Right atrium auricular region (tissue), 2 donors: ENCODE measurements around the gene C1orf74. TPM values are rescaled to one million over a fixed set of nuclear protein-coding genes. Genes with fewer than 3 reads are reported as not detected.

ENCODE experiments used
- DNase-seq: peaks from one replicate; pipeline ENCODE4 v3.0.0-alpha.2; 2019; ENCODE audit warnings: low spot score
- H3K27ac ChIP-seq, 2 donors: fragments of 200-600 bp; sonication (generic); 1 replicate in 1 of 2; 2 replicates in 1 of 2; pipeline ENCODE4 v1.5.1; 2016 to 2019
- H3K27me3 ChIP-seq, 2 donors: fragments of 200-600 bp; sonication (generic); one replicate each; pipeline versions ENCODE4 v1.5.1 to v1.6.0; 2017 to 2019
- H3K36me3 ChIP-seq: fragments of 200-600 bp; sonication (generic); one replicate; pipeline ENCODE4 v1.5.1; 2016
- H3K4me1 ChIP-seq, 2 donors: fragments of 200-600 bp; sonication (generic); one replicate each; pipeline versions ENCODE4 v1.5.1 to v1.6.0; 2017 to 2019
- H3K4me3 ChIP-seq, 2 donors: fragments of 200-600 bp; sonication (generic); 1 replicate in 1 of 2; 2 replicates in 1 of 2; pipeline ENCODE4 v1.5.1; 2017 to 2019; ENCODE audit warnings: mild to moderate bottlenecking in 1 of 2, moderate library complexity in 1 of 2
- H3K9me3 ChIP-seq, 2 donors: fragments of 200-600 bp; sonication (generic); one replicate each; pipeline ENCODE4 v1.5.1; 2019
- CTCF ChIP-seq, 2 donors: fragments of 200-600 bp; sonication (generic); IDR thresholded peaks; one replicate each; pipeline ENCODE4 v1.5.1; 2019; ENCODE audit warnings: antibody characterized with exemption in 2 of 2
- total RNA-seq, 2 donors: library from RNA; depleted of rRNA; stranded (reverse); fragments of >200 nt; gene quantifications; one replicate each; pipeline ENCODE4 v1.1.0, GENCODE V29; 2016

C1orf74 gene
- total RNA-seq, 2 donors from 2014 or later = 1.6 to 1.7 TPM

GRCh38 chr1:209751627-209752231 is 32.6 kb downstream of the C1orf74 start:
- DNase-seq = no peak
- H3K27ac ChIP-seq = no peak overlapping the region
- TF ChIP-seq CTCF (IDR thresholded peaks at IDR 0.05) = no peak
- no peaks in the 10 kb centered on the region for H3K27me3 ChIP-seq
- H3K4me1 ChIP-seq = peaks cover 0 to 4% of the 10 kb centered on the region in 2 donors
- H3K4me3 ChIP-seq = no peak overlapping the region
- no peaks in the 10 kb centered on the region for H3K9me3 ChIP-seq
- H3K36me3 ChIP-seq = no peaks in the 10 kb centered on the region

GRCh38 chr1:209749670-209750323 is 34.6 kb downstream of the C1orf74 start:
- Histone ChIP-seq H3K9me3 (no peaks in the 10 kb centered on the region), H3K4me3 (no peak overlapping the region), H3K36me3 (no peaks in the 10 kb centered on the region), H3K4me1 (peaks cover 0 to 4% of the 10 kb centered on the region in 2 donors), H3K27ac (no peak overlapping the region), H3K27me3 (no peaks in the 10 kb centered on the region)
- TF ChIP-seq CTCF (IDR thresholded peaks at IDR 0.05) = no peak
- DNase-seq = no peak

- no peak for DNase-seq
- no peak overlapping the region for H3K4me3 ChIP-seq
- no peak for TF ChIP-seq CTCF (IDR thresholded peaks at IDR 0.05)
- peaks cover 0 to 4% of the 10 kb centered on the region in 2 donors for H3K4me1 ChIP-seq
- no peaks in the 10 kb centered on the region for H3K9me3 ChIP-seq
- H3K27me3 ChIP-seq = no peaks in the 10 kb centered on the region
- no peak overlapping the region for H3K27ac ChIP-seq
- H3K36me3 ChIP-seq = no peaks in the 10 kb centered on the region
Observed at GRCh38 chr1:209749205-209749604, 35.2 kb downstream of the C1orf74 start.

- no peaks in the 10 kb centered on the region for H3K27me3 ChIP-seq
- H3K36me3 ChIP-seq = no peaks in the 10 kb centered on the region
- H3K27ac ChIP-seq = no peak overlapping the region
- peaks cover 0 to 4% of the 10 kb centered on the region in 2 donors for H3K4me1 ChIP-seq
- TF ChIP-seq CTCF (IDR thresholded peaks at IDR 0.05) = no peak
- no peak overlapping the region for H3K4me3 ChIP-seq
- H3K9me3 ChIP-seq = no peaks in the 10 kb centered on the region
- no peak for DNase-seq
Observed at GRCh38 chr1:209748620-209749019, 35.7 kb downstream of the C1orf74 start.

- peak; percentile 95 for DNase-seq
- TF ChIP-seq CTCF (IDR thresholded peaks at IDR 0.05) = peak; percentile 95 to 96
- no peaks in the 10 kb centered on the region for H3K27me3 ChIP-seq
- H3K36me3 ChIP-seq = no peaks in the 10 kb centered on the region
- H3K4me1 ChIP-seq = peaks cover 0 to 10% of the 10 kb centered on the region in 2 donors
- peak overlapping the region; percentile 4 to 29 for H3K4me3 ChIP-seq
- no peaks in the 10 kb centered on the region for H3K9me3 ChIP-seq
- peak overlapping the region; percentile 46 to 67 for H3K27ac ChIP-seq
Observed at GRCh38 chr1:209747580-209748262, 36.6 kb downstream of the C1orf74 start.
